ENCODE measurements around the gene OXER1.
A peak's percentile ranks its signal among the peaks of the same experiment; 100 is the strongest.

The OXER1 gene

DNA sequence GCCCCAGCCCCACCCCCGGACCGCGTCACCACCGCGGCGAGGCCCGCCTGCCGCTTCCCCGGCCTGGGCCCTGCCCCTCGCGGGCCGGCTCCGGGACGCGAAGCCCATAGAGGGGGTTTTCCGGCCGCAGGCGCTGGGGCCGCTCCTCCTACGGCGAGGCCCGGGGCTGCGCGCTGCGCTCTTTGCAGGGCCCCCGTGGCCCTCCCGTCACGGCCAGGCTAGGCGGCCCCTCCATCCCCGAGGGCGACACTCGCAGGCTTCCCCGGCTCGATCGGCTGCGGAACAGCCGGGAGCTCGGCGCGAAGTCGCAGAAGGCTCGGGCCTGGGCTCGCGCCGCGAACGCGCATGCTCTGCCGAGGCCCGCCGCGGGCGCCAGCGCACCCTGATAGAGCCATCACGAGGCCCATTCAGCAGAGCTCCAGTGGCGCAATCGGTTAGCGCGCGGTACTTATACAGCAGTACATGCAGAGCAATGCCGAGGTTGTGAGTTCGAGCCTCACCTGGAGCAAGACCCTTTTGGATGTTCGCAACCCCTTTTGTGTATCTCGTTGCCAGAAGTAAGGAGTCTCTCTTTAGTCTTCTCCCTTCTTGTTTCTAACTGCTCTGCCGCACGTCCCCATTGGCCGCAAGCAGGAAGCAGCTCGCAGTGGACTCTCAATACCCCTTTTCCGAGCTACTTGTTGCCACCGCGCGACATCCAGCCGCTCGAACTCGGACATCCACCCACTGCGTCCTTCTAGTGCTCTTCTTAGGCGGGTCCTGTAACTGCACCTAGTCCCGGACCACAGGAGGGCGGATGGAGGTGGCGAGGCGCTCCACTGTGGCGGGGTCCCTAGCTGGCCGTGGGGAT, 46.4 kb upstream of the OXER1 start:
- no peaks in the 10 kb centered on the region for H3K9me2 ChIP-seq (replicated peaks; ENCODE audit: control insufficient read depth, low read length)
- H3K27me3 ChIP-seq (ENCODE audit: control insufficient read depth, low read length) = no peaks in the 10 kb centered on the region
- no peak for TF ChIP-seq EZH2phosphoT487 (IDR thresholded peaks at IDR 0.05; ENCODE audit: borderline replicate concordance, low read length)
- TF ChIP-seq, protein P1, sequence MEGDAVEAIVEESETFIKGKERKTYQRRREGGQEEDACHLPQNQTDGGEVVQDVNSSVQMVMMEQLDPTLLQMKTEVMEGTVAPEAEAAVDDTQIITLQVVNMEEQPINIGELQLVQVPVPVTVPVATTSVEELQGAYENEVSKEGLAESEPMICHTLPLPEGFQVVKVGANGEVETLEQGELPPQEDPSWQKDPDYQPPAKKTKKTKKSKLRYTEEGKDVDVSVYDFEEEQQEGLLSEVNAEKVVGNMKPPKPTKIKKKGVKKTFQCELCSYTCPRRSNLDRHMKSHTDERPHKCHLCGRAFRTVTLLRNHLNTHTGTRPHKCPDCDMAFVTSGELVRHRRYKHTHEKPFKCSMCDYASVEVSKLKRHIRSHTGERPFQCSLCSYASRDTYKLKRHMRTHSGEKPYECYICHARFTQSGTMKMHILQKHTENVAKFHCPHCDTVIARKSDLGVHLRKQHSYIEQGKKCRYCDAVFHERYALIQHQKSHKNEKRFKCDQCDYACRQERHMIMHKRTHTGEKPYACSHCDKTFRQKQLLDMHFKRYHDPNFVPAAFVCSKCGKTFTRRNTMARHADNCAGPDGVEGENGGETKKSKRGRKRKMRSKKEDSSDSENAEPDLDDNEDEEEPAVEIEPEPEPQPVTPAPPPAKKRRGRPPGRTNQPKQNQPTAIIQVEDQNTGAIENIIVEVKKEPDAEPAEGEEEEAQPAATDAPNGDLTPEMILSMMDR (IDR thresholded peaks at IDR 0.05; ENCODE audit: low read depth, low read length, poor library complexity, severe bottlenecking) = peak; percentile 10
- peaks cover 24% of the 10 kb centered on the region for H3K4me1 ChIP-seq (ENCODE audit: control insufficient read depth, low read length)
- H3K4me3 ChIP-seq (ENCODE audit: low read length) = peak overlapping the region; percentile 71
- peak overlapping the region; percentile 74 for H3K4me2 ChIP-seq (ENCODE audit: low read length)
- peak overlapping the region; percentile 72 for H3K27ac ChIP-seq (ENCODE audit: low read depth, low read length)
- H3F3A ChIP-seq (ENCODE audit: control insufficient read depth, insufficient read depth) = peaks cover 10% of the 10 kb centered on the region; the same call in 1 of the 2 replicates
- peaks cover 5% of the 10 kb centered on the region; the same call in 1 of the 2 replicates for H3K9me3 ChIP-seq (ENCODE audit: control insufficient read depth, insufficient read depth, low read length)
- no peaks in the 10 kb centered on the region for H4K20me1 ChIP-seq (ENCODE audit: control insufficient read depth, insufficient read depth, low read depth, low read length)
- H3K36me3 ChIP-seq (ENCODE audit: control insufficient read depth, low read length) = no peaks in the 10 kb centered on the region
- H3K79me2 ChIP-seq (ENCODE audit: control insufficient read depth, low read length) = no peaks in the 10 kb centered on the region

DNA sequence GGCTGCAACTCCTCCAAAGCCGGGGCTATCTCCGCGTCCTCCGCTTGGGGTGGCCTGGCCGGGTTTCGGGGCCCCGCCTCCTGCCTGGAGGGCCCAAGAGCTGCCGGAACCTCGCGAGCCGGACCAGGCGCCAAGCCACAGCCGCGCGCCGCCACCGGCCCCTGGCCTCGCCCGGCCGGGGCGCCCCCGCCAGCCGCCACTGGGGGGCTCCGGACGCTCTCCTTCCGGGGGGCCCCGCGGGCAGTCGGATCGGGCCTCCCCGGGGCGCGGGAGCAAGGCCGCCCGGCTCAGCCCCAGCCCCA, 45.8 kb upstream of the OXER1 start:
- Histone ChIP-seq H3K4me1 (ENCODE audit: control insufficient read depth, low read length) (peaks cover 24% of the 10 kb centered on the region), H4K20me1 (ENCODE audit: control insufficient read depth, insufficient read depth, low read depth, low read length) (no peaks in the 10 kb centered on the region), H3K27ac (ENCODE audit: low read depth, low read length) (peak overlapping the region; percentile 72), H3F3A (ENCODE audit: control insufficient read depth, insufficient read depth) (peaks cover 10% of the 10 kb centered on the region; the same call in 1 of the 2 replicates), H3K4me2 (ENCODE audit: low read length) (peak overlapping the region; percentile 74), H3K9me2 (replicated peaks; ENCODE audit: control insufficient read depth, low read length) (no peaks in the 10 kb centered on the region), H3K79me2 (ENCODE audit: control insufficient read depth, low read length) (no peaks in the 10 kb centered on the region), H3K9me3 (ENCODE audit: control insufficient read depth, insufficient read depth, low read length) (peaks cover 5% of the 10 kb centered on the region; the same call in 1 of the 2 replicates), H3K4me3 (ENCODE audit: low read length) (peak overlapping the region; percentile 71), H3K27me3 (ENCODE audit: control insufficient read depth, low read length) (no peaks in the 10 kb centered on the region), H3K36me3 (ENCODE audit: control insufficient read depth, low read length) (no peaks in the 10 kb centered on the region)
- TF ChIP-seq, protein P1 (IDR thresholded peaks at IDR 0.05; ENCODE audit: low read depth, low read length, poor library complexity, severe bottlenecking) = peak; percentile 41
- no peak for TF ChIP-seq EZH2phosphoT487 (IDR thresholded peaks at IDR 0.05; ENCODE audit: borderline replicate concordance, low read length)

DNA sequence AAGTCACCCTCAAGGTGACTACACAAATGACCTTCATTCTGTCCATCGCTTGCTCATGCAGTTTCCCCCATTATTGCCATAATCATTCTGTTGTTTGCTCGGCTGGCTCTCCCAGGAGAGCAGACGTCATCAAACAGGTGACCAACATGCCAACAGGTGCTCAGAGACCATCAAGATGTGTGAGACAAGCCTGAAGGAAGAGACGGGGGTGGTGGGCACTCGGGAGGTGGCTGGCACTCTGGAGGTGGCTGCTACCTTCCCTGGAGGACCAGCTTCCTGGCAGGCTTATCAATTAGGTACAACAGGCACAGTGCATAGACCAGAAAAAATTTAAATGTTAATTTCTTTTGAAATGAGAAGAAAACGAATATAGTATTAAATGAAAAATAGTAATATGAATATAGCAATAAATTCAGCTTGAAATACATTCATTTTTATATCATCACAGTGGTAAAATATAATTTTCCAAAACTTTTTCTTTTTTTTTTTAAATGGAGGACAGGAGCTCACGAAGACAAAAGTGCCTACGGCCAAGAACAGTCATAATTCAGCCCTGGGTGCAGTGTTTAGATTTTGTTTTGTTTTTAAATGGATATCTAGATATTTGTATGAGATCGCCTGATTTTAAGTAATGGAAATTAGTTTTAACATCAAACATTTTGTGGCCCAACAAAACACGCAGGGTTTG, 45.3 kb upstream of the OXER1 start:
- peak overlapping the region; percentile 74 for H3K4me2 ChIP-seq (ENCODE audit: low read length)
- H3K4me1 ChIP-seq (ENCODE audit: control insufficient read depth, low read length) = peaks cover 24% of the 10 kb centered on the region
- no peaks in the 10 kb centered on the region for H4K20me1 ChIP-seq (ENCODE audit: control insufficient read depth, insufficient read depth, low read depth, low read length)
- peaks cover under 1% of the 10 kb centered on the region; the same call in 1 of the 2 replicates for H3K27me3 ChIP-seq (ENCODE audit: control insufficient read depth, low read length)
- H3K9me2 ChIP-seq (replicated peaks; ENCODE audit: control insufficient read depth, low read length) = no peaks in the 10 kb centered on the region
- H3K27ac ChIP-seq (ENCODE audit: low read depth, low read length) = peak overlapping the region; percentile 72
- no peaks in the 10 kb centered on the region for H3K36me3 ChIP-seq (ENCODE audit: control insufficient read depth, low read length)
- TF ChIP-seq, protein P1 (IDR thresholded peaks at IDR 0.05; ENCODE audit: low read depth, low read length, poor library complexity, severe bottlenecking) = no peak
- no peak for TF ChIP-seq EZH2phosphoT487 (IDR thresholded peaks at IDR 0.05; ENCODE audit: borderline replicate concordance, low read length)
- peak overlapping the region; percentile 71 for H3K4me3 ChIP-seq (ENCODE audit: low read length)
- H3K9me3 ChIP-seq (ENCODE audit: control insufficient read depth, insufficient read depth, low read length) = peaks cover 5% of the 10 kb centered on the region; the same call in 1 of the 2 replicates
- H3F3A ChIP-seq (ENCODE audit: control insufficient read depth, insufficient read depth) = peaks cover 10% of the 10 kb centered on the region; the same call in 1 of the 2 replicates
- H3K79me2 ChIP-seq (ENCODE audit: control insufficient read depth, low read length) = no peaks in the 10 kb centered on the region
